Measurements from ENCODE around the gene LHFPL2. TPM values are rescaled to one million over a fixed set of nuclear protein-coding genes. Genes with fewer than 3 reads are reported as not detected.

The LHFPL2 gene
- polyA plus RNA-seq, 2 donors, result 0.84 to 1.4 TPM

- Histone ChIP-seq H3K36me3 (ENCODE audit: control insufficient read depth in 2 of 2, insufficient read depth in 2 of 2, low read length in 1 of 2) (no peaks in the 10 kb centered on the region), H3K9me3 (ENCODE audit: control insufficient read depth in 2 of 2, insufficient read depth in 1 of 2, low read depth in 1 of 2, low read length in 1 of 2) (no peaks in the 10 kb centered on the region), H3K4me1 (ENCODE audit: control insufficient read depth in 2 of 2, insufficient read depth in 2 of 2, low read length in 1 of 2) (peaks cover 0 to 6% of the 10 kb centered on the region in 2 donors), H3K27ac (ENCODE audit: low read depth in 2 of 2, low read length in 1 of 2) (no peak overlapping the region), H3K27me3 (ENCODE audit: control insufficient read depth in 1 of 2, insufficient read depth in 2 of 2, low read length in 2 of 2) (no peaks in the 10 kb centered on the region), H3K4me3 (ENCODE audit: low read depth in 1 of 2, low read length in 2 of 2) (no peak overlapping the region)
- whole genome bisulfite sequencing, 2 donors, result 71 to 74% methylated on average over 4 of the region's 4 CpGs
Observed at GRCh38 chr5:78587081-78587774, 61.3 kb downstream of the LHFPL2 start.

- Histone ChIP-seq H3K4me3 (ENCODE audit: low read depth in 1 of 2, low read length in 2 of 2) (no peak overlapping the region), H3K36me3 (ENCODE audit: control insufficient read depth in 2 of 2, insufficient read depth in 2 of 2, low read length in 1 of 2) (no peaks in the 10 kb centered on the region), H3K27me3 (ENCODE audit: control insufficient read depth in 1 of 2, insufficient read depth in 2 of 2, low read length in 2 of 2) (no peaks in the 10 kb centered on the region), H3K27ac (ENCODE audit: low read depth in 2 of 2, low read length in 1 of 2) (no peak overlapping the region), H3K4me1 (ENCODE audit: control insufficient read depth in 2 of 2, insufficient read depth in 2 of 2, low read length in 1 of 2) (peaks cover 0 to 3% of the 10 kb centered on the region in 2 donors), H3K9me3 (ENCODE audit: control insufficient read depth in 2 of 2, insufficient read depth in 1 of 2, low read depth in 1 of 2, low read length in 1 of 2) (no peaks in the 10 kb centered on the region)
- WGBS, 2 donors, result 74 to 82% methylated on average over 6 of the region's 6 CpGs
Observed at GRCh38 chr5:78586251-78586650, 62.3 kb downstream of the LHFPL2 start.

- H3K9me3 ChIP-seq (ENCODE audit: control insufficient read depth in 2 of 2, insufficient read depth in 1 of 2, low read depth in 1 of 2, low read length in 1 of 2), result no peaks in the 10 kb centered on the region
- no peaks in the 10 kb centered on the region for H3K36me3 ChIP-seq (ENCODE audit: control insufficient read depth in 2 of 2, insufficient read depth in 2 of 2, low read length in 1 of 2)
- no peak overlapping the region for H3K27ac ChIP-seq (ENCODE audit: low read depth in 2 of 2, low read length in 1 of 2)
- H3K27me3 ChIP-seq (ENCODE audit: control insufficient read depth in 1 of 2, insufficient read depth in 2 of 2, low read length in 2 of 2), result no peaks in the 10 kb centered on the region
- no peak overlapping the region for H3K4me3 ChIP-seq (ENCODE audit: low read depth in 1 of 2, low read length in 2 of 2)
- H3K4me1 ChIP-seq (ENCODE audit: control insufficient read depth in 2 of 2, insufficient read depth in 2 of 2, low read length in 1 of 2), result peaks cover 0 to 2% of the 10 kb centered on the region in 2 donors
Observed at GRCh38 chr5:78578015-78578414, 70.6 kb downstream of the LHFPL2 start.

- Histone ChIP-seq H3K27ac (ENCODE audit: low read depth in 2 of 2, low read length in 1 of 2) (peak overlapping the region in 1 of 2 donors; percentile 67), H3K36me3 (ENCODE audit: control insufficient read depth in 2 of 2, insufficient read depth in 2 of 2, low read length in 1 of 2) (no peaks in the 10 kb centered on the region), H3K4me3 (ENCODE audit: low read depth in 1 of 2, low read length in 2 of 2) (no peak overlapping the region), H3K27me3 (ENCODE audit: control insufficient read depth in 1 of 2, insufficient read depth in 2 of 2, low read length in 2 of 2) (no peaks in the 10 kb centered on the region), H3K9me3 (ENCODE audit: control insufficient read depth in 2 of 2, insufficient read depth in 1 of 2, low read depth in 1 of 2, low read length in 1 of 2) (no peaks in the 10 kb centered on the region), H3K4me1 (ENCODE audit: control insufficient read depth in 2 of 2, insufficient read depth in 2 of 2, low read length in 1 of 2) (peaks cover 0 to 2% of the 10 kb centered on the region in 2 donors)
- WGBS, 2 donors, result 68 to 73% methylated on average over 8 of the region's 8 CpGs
Observed at GRCh38 chr5:78577071-78577807, 71.3 kb downstream of the LHFPL2 start.

- no peak overlapping the region for H3K4me3 ChIP-seq (ENCODE audit: low read depth in 1 of 2, low read length in 2 of 2)
- no peaks in the 10 kb centered on the region for H3K27me3 ChIP-seq (ENCODE audit: control insufficient read depth in 1 of 2, insufficient read depth in 2 of 2, low read length in 2 of 2)
- peaks cover 0 to 2% of the 10 kb centered on the region in 2 donors for H3K4me1 ChIP-seq (ENCODE audit: control insufficient read depth in 2 of 2, insufficient read depth in 2 of 2, low read length in 1 of 2)
- no peaks in the 10 kb centered on the region for H3K9me3 ChIP-seq (ENCODE audit: control insufficient read depth in 2 of 2, insufficient read depth in 1 of 2, low read depth in 1 of 2, low read length in 1 of 2)
- WGBS, 2 donors, result 81 to 88% methylated on average over 3 of the region's 3 CpGs
- no peak overlapping the region for H3K27ac ChIP-seq (ENCODE audit: low read depth in 2 of 2, low read length in 1 of 2)
- H3K36me3 ChIP-seq (ENCODE audit: control insufficient read depth in 2 of 2, insufficient read depth in 2 of 2, low read length in 1 of 2), result no peaks in the 10 kb centered on the region
Observed at GRCh38 chr5:78576376-78576775, 72.2 kb downstream of the LHFPL2 start.

- Histone ChIP-seq H3K4me1 (ENCODE audit: control insufficient read depth in 2 of 2, insufficient read depth in 2 of 2, low read length in 1 of 2) (peaks cover 0 to 2% of the 10 kb centered on the region in 2 donors), H3K9me3 (ENCODE audit: control insufficient read depth in 2 of 2, insufficient read depth in 1 of 2, low read depth in 1 of 2, low read length in 1 of 2) (no peaks in the 10 kb centered on the region), H3K27ac (ENCODE audit: low read depth in 2 of 2, low read length in 1 of 2) (no peak overlapping the region), H3K36me3 (ENCODE audit: control insufficient read depth in 2 of 2, insufficient read depth in 2 of 2, low read length in 1 of 2) (no peaks in the 10 kb centered on the region), H3K27me3 (ENCODE audit: control insufficient read depth in 1 of 2, insufficient read depth in 2 of 2, low read length in 2 of 2) (no peaks in the 10 kb centered on the region), H3K4me3 (ENCODE audit: low read depth in 1 of 2, low read length in 2 of 2) (no peak overlapping the region)
- 70 to 75% methylated on average over 7 of the region's 7 CpGs for WGBS, 2 donors
Observed at GRCh38 chr5:78574731-78575161, 73.8 kb downstream of the LHFPL2 start.

GRCh38 chr5:78574131-78574673 lies 74.4 kb downstream of the LHFPL2 start:
- no peak overlapping the region for H3K4me3 ChIP-seq (ENCODE audit: low read depth in 1 of 2, low read length in 2 of 2)
- H3K27me3 ChIP-seq (ENCODE audit: control insufficient read depth in 1 of 2, insufficient read depth in 2 of 2, low read length in 2 of 2), result no peaks in the 10 kb centered on the region
- H3K27ac ChIP-seq (ENCODE audit: low read depth in 2 of 2, low read length in 1 of 2), result no peak overlapping the region
- WGBS, 2 donors, result 61 to 76% methylated on average over 4 of the region's 4 CpGs
- H3K9me3 ChIP-seq (ENCODE audit: control insufficient read depth in 2 of 2, insufficient read depth in 1 of 2, low read depth in 1 of 2, low read length in 1 of 2), result no peaks in the 10 kb centered on the region
- H3K36me3 ChIP-seq (ENCODE audit: control insufficient read depth in 2 of 2, insufficient read depth in 2 of 2, low read length in 1 of 2), result no peaks in the 10 kb centered on the region
- peaks cover 0 to 2% of the 10 kb centered on the region in 2 donors for H3K4me1 ChIP-seq (ENCODE audit: control insufficient read depth in 2 of 2, insufficient read depth in 2 of 2, low read length in 1 of 2)

GRCh38 chr5:78573318-78573717 lies 75.3 kb downstream of the LHFPL2 start:
- Histone ChIP-seq H3K27me3 (ENCODE audit: control insufficient read depth in 1 of 2, insufficient read depth in 2 of 2, low read length in 2 of 2) (no peaks in the 10 kb centered on the region), H3K9me3 (ENCODE audit: control insufficient read depth in 2 of 2, insufficient read depth in 1 of 2, low read depth in 1 of 2, low read length in 1 of 2) (no peaks in the 10 kb centered on the region), H3K4me3 (ENCODE audit: low read depth in 1 of 2, low read length in 2 of 2) (no peak overlapping the region), H3K36me3 (ENCODE audit: control insufficient read depth in 2 of 2, insufficient read depth in 2 of 2, low read length in 1 of 2) (no peaks in the 10 kb centered on the region), H3K27ac (ENCODE audit: low read depth in 2 of 2, low read length in 1 of 2) (no peak overlapping the region), H3K4me1 (ENCODE audit: control insufficient read depth in 2 of 2, insufficient read depth in 2 of 2, low read length in 1 of 2) (peaks cover 0 to 2% of the 10 kb centered on the region in 2 donors)
- WGBS, 2 donors, result 82 to 87% methylated on average over 2 of the region's 2 CpGs

GRCh38 chr5:78570646-78571045 lies 77.9 kb downstream of the LHFPL2 start:
- Histone ChIP-seq H3K27ac (ENCODE audit: low read depth in 2 of 2, low read length in 1 of 2) (no peak overlapping the region), H3K36me3 (ENCODE audit: control insufficient read depth in 2 of 2, insufficient read depth in 2 of 2, low read length in 1 of 2) (no peaks in the 10 kb centered on the region), H3K4me1 (ENCODE audit: control insufficient read depth in 2 of 2, insufficient read depth in 2 of 2, low read length in 1 of 2) (peaks cover 0 to 2% of the 10 kb centered on the region in 2 donors), H3K27me3 (ENCODE audit: control insufficient read depth in 1 of 2, insufficient read depth in 2 of 2, low read length in 2 of 2) (no peaks in the 10 kb centered on the region), H3K4me3 (ENCODE audit: low read depth in 1 of 2, low read length in 2 of 2) (no peak overlapping the region), H3K9me3 (ENCODE audit: control insufficient read depth in 2 of 2, insufficient read depth in 1 of 2, low read depth in 1 of 2, low read length in 1 of 2) (no peaks in the 10 kb centered on the region)
- 94 to 96% methylated on average over 5 of the region's 5 CpGs for WGBS, 2 donors

All from esophagus (tissue), 2 donors.